GM12864 (cell line): ENCODE results near the gene SH3PXD2A.

Source experiments
- DNase-seq: peaks from one replicate; pipeline ENCODE4 v3.0.0-alpha.2; 2011; ENCODE audit warnings: low read depth
- H3K4me3 ChIP-seq: 2 replicates; pipeline ENCODE4 v1.5.1; 2011; ENCODE audit warnings: mild to moderate bottlenecking, low read depth, low read length, control low read depth
- CTCF ChIP-seq: IDR thresholded peaks from 2 replicates; pipeline ENCODE4 v1.5.1; 2011; ENCODE audit warnings: low read depth, mild to moderate bottlenecking, moderate library complexity, low read length, control low read depth, inconsistent platforms; ENCODE audit errors: missing control alignments

SH3PXD2A gene

GRCh38 chr10:103553743-103554487 lies 301.5 kb downstream of the SH3PXD2A start:
- no peak for DNase-seq
- no peak for TF ChIP-seq CTCF
- no peak overlapping the region for H3K4me3 ChIP-seq

GRCh38 chr10:103552856-103553742 lies 302.3 kb downstream of the SH3PXD2A start:
- no peak for TF ChIP-seq CTCF
- no peak for DNase-seq

GRCh38 chr10:103551619-103552602 lies 303.5 kb downstream of the SH3PXD2A start:
- TF ChIP-seq CTCF: no peak
- H3K4me3 ChIP-seq: no peak overlapping the region
- DNase-seq: no peak

More at GRCh38 chr10:103552856-103553742, 302.3 kb downstream of the SH3PXD2A start:
- no peak overlapping the region for H3K4me3 ChIP-seq

- H3K4me3 ChIP-seq: no peak overlapping the region
- DNase-seq: no peak
- no peak for TF ChIP-seq CTCF
Observed at GRCh38 chr10:103550229-103550628, 305.1 kb downstream of the SH3PXD2A start.

- H3K4me3 ChIP-seq: no peak overlapping the region
- no peak for TF ChIP-seq CTCF
- no peak for DNase-seq
Observed at GRCh38 chr10:103549349-103549685, 306.1 kb downstream of the SH3PXD2A start.

- TF ChIP-seq CTCF: no peak
- no peak for DNase-seq
- no peak overlapping the region for H3K4me3 ChIP-seq
Observed at GRCh38 chr10:103548581-103549348, 306.6 kb downstream of the SH3PXD2A start.
